ENCODE measurements around the gene FTL.
A peak's percentile ranks its signal among the peaks of the same experiment; 100 is the strongest.

Gene FTL

GRCh38 chr19:48945415-48945814 is 19.7 kb upstream of the FTL start:
- no peak for DNase-seq (ENCODE audit: extremely low read depth in 1 of 2, low read depth in 1 of 2)

- DNase-seq (ENCODE audit: extremely low read depth in 1 of 2, low read depth in 1 of 2), result no peak
Measured at GRCh38 chr19:48945817-48946216, 19.3 kb upstream of the FTL start.

GRCh38 chr19:48946463-48947257 is 18.4 kb upstream of the FTL start:
- no peak for DNase-seq (ENCODE audit: extremely low read depth in 1 of 2, low read depth in 1 of 2)

GRCh38 chr19:48947258-48947542 is 17.9 kb upstream of the FTL start:
- no peak for DNase-seq (ENCODE audit: extremely low read depth in 1 of 2, low read depth in 1 of 2)

- DNase-seq (ENCODE audit: extremely low read depth in 1 of 2, low read depth in 1 of 2), result no peak
Measured at GRCh38 chr19:48950159-48950558, 14.9 kb upstream of the FTL start.

GRCh38 chr19:48950830-48951519 is 14.1 kb upstream of the FTL start:
- DNase-seq (ENCODE audit: extremely low read depth in 1 of 2, low read depth in 1 of 2), result no peak

- DNase-seq (ENCODE audit: extremely low read depth in 1 of 2, low read depth in 1 of 2), result no peak
Measured at GRCh38 chr19:48953141-48953540, 12.0 kb upstream of the FTL start.

GRCh38 chr19:48953990-48954594 is 11.0 kb upstream of the FTL start:
- DNase-seq (ENCODE audit: extremely low read depth in 1 of 2, low read depth in 1 of 2), result no peak

- DNase-seq (ENCODE audit: extremely low read depth in 1 of 2, low read depth in 1 of 2), result peak; percentile 35 to 77
Measured at GRCh38 chr19:48954595-48955307, 10.4 kb upstream of the FTL start, which contains the start of gene BAX. Gene BAX, plus strand, starts transcription at chr19:48954875. Its CDS starts 54 bp downstream, at chr19:48954929.

GRCh38 chr19:48955308-48955958 is 9.7 kb upstream of the FTL start:
- no peak for DNase-seq (ENCODE audit: extremely low read depth in 1 of 2, low read depth in 1 of 2)

- DNase-seq (ENCODE audit: extremely low read depth in 1 of 2, low read depth in 1 of 2), result no peak
Measured at GRCh38 chr19:48958006-48958405, 7.1 kb upstream of the FTL start.

- DNase-seq (ENCODE audit: extremely low read depth in 1 of 2, low read depth in 1 of 2), result no peak
Measured at GRCh38 chr19:48959341-48960239, 5.5 kb upstream of the FTL start.

GRCh38 chr19:48961051-48961649 is 4.0 kb upstream of the FTL start:
- DNase-seq (ENCODE audit: extremely low read depth in 1 of 2, low read depth in 1 of 2), result no peak

- DNase-seq (ENCODE audit: extremely low read depth in 1 of 2, low read depth in 1 of 2), result no peak
Measured at GRCh38 chr19:48961673-48962028, 3.5 kb upstream of the FTL start.

- DNase-seq (ENCODE audit: extremely low read depth in 1 of 2, low read depth in 1 of 2), result no peak
Measured at GRCh38 chr19:48962029-48962848, 2.9 kb upstream of the FTL start.

- no peak for DNase-seq (ENCODE audit: extremely low read depth in 1 of 2, low read depth in 1 of 2)
Measured at GRCh38 chr19:48962849-48963165, 2.3 kb upstream of the FTL start.

- DNase-seq (ENCODE audit: extremely low read depth in 1 of 2, low read depth in 1 of 2), result peak in 1 of 2 donors; percentile 41
Measured at GRCh38 chr19:48963371-48964204, 1.5 kb upstream of the FTL start.

Data from activated CD8-positive, alpha-beta memory T cell treated with anti-CD3 and anti-CD28 coated beads for 1 hour (primary cell).